Measurements from ENCODE around the gene FAM174C. TPM values are rescaled to one million over a fixed set of nuclear protein-coding genes. Genes with fewer than 3 reads are reported as not detected.

Gene FAM174C
- total and polyA plus RNA-seq, 2 donors from 2014 or later, result 35.3 to 94.7 TPM

DNA sequence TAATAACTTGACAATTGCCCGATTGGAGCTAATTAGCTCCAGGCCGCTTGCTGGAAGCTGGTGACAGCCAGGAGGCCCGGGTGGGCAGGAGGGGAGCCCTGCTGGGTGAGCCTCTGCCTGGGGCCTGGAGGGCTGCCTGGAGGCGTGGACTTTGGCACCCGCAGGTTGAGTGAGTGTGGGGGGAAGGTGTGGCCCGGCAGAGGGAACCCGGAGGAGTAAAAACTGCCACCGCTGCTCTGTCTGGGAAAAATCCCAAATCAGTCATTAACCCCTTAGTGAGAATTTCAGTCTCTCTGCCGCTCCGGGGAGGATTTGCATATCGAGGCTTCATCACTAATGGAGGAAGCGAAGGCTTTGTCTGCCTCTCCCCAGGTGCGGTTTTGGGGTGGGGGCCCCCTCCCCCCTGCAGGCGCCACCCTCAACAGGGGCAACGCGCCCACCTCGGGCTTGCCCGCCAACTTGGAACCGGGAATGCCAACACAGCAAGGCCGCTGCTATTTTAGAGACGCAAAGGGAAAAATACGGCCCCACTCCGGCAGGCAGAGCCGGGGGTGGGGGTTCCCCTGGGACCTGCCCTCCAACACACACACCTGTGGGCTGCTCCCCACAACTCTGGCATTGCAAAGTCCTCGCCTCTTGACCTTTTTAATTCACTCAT is 16.6 kb downstream of the FAM174C start:
- TF ChIP-seq, protein P1, sequence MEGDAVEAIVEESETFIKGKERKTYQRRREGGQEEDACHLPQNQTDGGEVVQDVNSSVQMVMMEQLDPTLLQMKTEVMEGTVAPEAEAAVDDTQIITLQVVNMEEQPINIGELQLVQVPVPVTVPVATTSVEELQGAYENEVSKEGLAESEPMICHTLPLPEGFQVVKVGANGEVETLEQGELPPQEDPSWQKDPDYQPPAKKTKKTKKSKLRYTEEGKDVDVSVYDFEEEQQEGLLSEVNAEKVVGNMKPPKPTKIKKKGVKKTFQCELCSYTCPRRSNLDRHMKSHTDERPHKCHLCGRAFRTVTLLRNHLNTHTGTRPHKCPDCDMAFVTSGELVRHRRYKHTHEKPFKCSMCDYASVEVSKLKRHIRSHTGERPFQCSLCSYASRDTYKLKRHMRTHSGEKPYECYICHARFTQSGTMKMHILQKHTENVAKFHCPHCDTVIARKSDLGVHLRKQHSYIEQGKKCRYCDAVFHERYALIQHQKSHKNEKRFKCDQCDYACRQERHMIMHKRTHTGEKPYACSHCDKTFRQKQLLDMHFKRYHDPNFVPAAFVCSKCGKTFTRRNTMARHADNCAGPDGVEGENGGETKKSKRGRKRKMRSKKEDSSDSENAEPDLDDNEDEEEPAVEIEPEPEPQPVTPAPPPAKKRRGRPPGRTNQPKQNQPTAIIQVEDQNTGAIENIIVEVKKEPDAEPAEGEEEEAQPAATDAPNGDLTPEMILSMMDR (IDR thresholded peaks at IDR 0.05; ENCODE audit: borderline replicate concordance, extremely low read depth, insufficient read depth), result no peak
- FAIRE-seq (no peak), DNase-seq (peak in 1 of 5 donors; percentile 64)
- intact Hi-C loops (cut with DNase I), result no loop called here
- Histone ChIP-seq H3K36me3 (ENCODE audit: control insufficient read depth in 2 of 3, insufficient read depth in 3 of 3, low read length in 3 of 3) (no peaks in the 10 kb centered on the region), H3K9me3 (ENCODE audit: control insufficient read depth in 2 of 3, insufficient read depth in 1 of 3, low read length in 3 of 3) (no peaks in the 10 kb centered on the region), H3K27me3 (ENCODE audit: control insufficient read depth, insufficient read depth, low read length) (no peaks in the 10 kb centered on the region), H3K9ac (ENCODE audit: low read length in 3 of 3) (no peak overlapping the region), H3K27ac (ENCODE audit: low read depth in 2 of 2, low read length in 2 of 2) (no peak overlapping the region), H3K4me3 (ENCODE audit: low read length in 3 of 3) (no peak overlapping the region), H3K4me1 (ENCODE audit: control insufficient read depth in 2 of 3, insufficient read depth in 2 of 3, low read depth in 1 of 3, low read length in 3 of 3) (peaks cover 0 to 3% (median 0%) of the 10 kb centered on the region in 3 donors)

DNA sequence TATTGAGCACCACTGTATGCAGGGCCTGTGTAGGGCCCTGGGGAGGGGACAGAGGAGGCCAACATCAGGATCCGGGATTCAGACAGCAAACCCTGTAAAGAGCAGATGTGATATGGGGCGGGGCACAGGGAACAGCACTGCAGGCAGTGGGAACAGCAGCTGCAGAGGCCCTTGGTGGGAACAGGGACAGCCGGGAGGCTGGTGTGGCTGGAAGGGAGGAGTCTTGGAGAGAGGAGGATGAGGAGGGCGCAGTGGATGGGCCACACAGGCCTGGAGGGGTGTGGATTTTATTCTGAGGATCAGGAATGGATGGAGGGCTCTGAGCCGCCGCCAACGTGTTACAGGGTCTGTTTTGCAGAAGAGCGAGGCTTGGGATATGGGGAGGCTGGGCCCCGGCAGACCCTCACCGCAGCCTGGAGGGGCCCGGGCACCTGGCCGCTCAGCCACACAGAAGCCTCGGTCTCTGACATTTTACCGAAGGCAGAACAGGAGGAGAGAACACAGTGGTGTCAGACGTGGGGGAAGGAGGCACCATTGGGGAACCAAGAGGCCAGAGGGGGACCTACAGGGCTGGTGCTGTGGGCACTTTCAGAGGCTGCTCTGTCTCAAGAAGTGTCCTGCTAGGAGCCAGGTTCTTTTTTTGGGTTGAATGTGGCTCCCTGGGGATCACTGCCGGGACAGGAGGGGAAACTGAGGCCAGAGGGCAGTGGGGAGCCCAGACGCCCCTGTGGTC is 17.3 kb downstream of the FAM174C start:
- Histone ChIP-seq H3K4me3 (ENCODE audit: low read length in 3 of 3) (no peak overlapping the region), H3K4me1 (ENCODE audit: control insufficient read depth in 2 of 3, insufficient read depth in 2 of 3, low read depth in 1 of 3, low read length in 3 of 3) (peaks cover 0 to 3% (median 0%) of the 10 kb centered on the region in 3 donors), H3K27ac (ENCODE audit: low read depth in 2 of 2, low read length in 2 of 2) (no peak overlapping the region), H3K36me3 (ENCODE audit: control insufficient read depth in 2 of 3, insufficient read depth in 3 of 3, low read length in 3 of 3) (no peaks in the 10 kb centered on the region), H3K27me3 (ENCODE audit: control insufficient read depth, insufficient read depth, low read length) (no peaks in the 10 kb centered on the region), H3K9me3 (ENCODE audit: control insufficient read depth in 2 of 3, insufficient read depth in 1 of 3, low read length in 3 of 3) (no peaks in the 10 kb centered on the region), H3K9ac (ENCODE audit: low read length in 3 of 3) (no peak overlapping the region)
- TF ChIP-seq, protein P1 (IDR thresholded peaks at IDR 0.05; ENCODE audit: borderline replicate concordance, extremely low read depth, insufficient read depth), result no peak
- DNase-seq (no peak), FAIRE-seq (no peak)
- intact Hi-C loops (cut with DNase I), result no loop called here

DNA sequence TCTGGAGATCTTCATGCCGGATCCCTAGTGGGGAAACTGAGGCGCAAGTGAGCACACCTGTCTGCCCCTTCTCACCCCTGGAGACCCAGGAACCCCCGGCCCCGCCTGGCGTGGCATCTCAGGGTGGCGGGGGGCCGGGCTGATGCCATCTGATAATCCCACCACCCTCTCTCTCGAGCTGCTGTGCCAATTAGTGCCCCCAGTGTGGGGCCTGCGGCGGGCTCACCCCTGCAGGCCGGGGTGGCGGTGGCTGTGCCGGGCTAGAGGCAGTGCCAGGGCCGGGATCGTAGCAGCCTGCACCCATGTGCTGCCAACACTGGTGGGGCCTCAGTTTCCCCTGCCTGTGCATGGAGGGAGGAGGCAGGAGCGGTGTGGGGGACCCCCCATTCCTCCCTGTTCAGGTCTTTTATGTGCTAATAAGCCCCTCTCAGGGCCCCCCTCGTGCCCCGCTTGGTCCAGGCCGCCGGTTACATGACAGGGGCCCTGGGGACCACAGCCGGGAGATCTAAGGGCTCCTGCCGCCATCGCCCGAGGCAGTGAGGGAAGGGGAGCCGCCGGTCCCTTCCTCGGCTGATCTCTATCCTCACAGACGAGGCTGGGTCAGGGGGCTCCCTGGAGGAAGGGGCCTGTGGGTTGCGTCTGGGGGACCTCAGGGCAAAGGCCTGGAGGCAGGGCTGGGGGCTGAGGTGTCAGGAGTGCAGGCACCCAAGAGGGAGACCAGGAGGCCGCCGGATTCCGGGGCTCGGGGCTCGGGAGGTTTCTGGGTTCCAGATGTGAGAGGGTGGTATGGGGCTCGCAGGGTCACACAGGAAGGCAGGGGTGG is 18.7 kb downstream of the FAM174C start:
- Histone ChIP-seq H3K27me3 (ENCODE audit: control insufficient read depth, insufficient read depth, low read length) (no peaks in the 10 kb centered on the region), H3K27ac (ENCODE audit: low read depth in 2 of 2, low read length in 2 of 2) (no peak overlapping the region), H3K36me3 (ENCODE audit: control insufficient read depth in 2 of 3, insufficient read depth in 3 of 3, low read length in 3 of 3) (no peaks in the 10 kb centered on the region), H3K9ac (ENCODE audit: low read length in 3 of 3) (no peak overlapping the region), H3K4me1 (ENCODE audit: control insufficient read depth in 2 of 3, insufficient read depth in 2 of 3, low read depth in 1 of 3, low read length in 3 of 3) (peaks cover 0 to 3% (median 0%) of the 10 kb centered on the region in 3 donors), H3K9me3 (ENCODE audit: control insufficient read depth in 2 of 3, insufficient read depth in 1 of 3, low read length in 3 of 3) (no peaks in the 10 kb centered on the region), H3K4me3 (ENCODE audit: low read length in 3 of 3) (no peak overlapping the region)
- intact Hi-C loops (cut with DNase I), result no loop called here
- TF ChIP-seq, protein P1 (IDR thresholded peaks at IDR 0.05; ENCODE audit: borderline replicate concordance, extremely low read depth, insufficient read depth), result no peak
- FAIRE-seq (no peak), DNase-seq (peak in 1 of 5 donors; percentile 70)

Data from kidney (tissue), 14 donors.